HG03039 (cell line): ENCODE data around the gene VTI1A.
"Not testable (repeated sequence)": the region's sequence is repeated elsewhere in the genome, so short reads cannot be mapped to it uniquely, and the experiment has no call there.

Source experiments
- ATAC-seq: cut with Tn5 transposase; IDR thresholded peaks from one replicate; pipeline ENCODE4 v1.9.1; 2021; ENCODE audit warnings: mild to moderate bottlenecking, moderate library complexity; ENCODE audit not compliant: unreplicated experiment

The VTI1A gene

DNA sequence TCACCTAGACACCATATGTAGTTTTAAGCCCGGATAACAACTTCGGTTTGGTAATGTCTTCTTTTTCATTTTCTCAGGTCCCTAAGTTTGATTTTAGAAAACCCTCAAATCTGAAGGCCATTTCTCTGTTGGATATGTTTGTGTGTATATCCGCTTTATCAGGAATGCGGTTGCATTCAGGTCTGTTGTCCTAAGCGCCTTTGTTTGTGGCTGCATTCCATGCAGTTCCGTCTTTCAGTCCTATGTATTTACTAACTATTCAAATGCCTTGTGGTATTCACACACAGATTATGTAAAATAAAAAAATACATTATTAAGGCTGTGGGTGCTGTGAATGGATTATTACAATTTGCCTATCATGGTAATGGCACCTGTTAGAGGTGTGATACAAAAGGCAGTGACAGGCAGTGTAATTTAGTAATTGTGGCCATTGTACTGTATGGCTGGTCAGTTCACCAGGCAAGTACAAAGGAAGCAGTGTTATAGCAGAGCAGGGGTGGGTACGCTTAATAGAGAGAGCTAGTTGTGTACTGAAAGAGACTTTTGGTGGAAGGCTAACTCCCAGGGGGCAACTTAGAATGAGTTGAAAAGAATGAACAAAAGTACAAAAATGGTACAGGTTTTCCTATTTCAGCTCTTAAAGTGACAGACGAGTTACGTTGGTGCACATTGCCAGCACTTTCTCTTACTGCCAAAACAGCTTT lies 136.4 kb downstream of the VTI1A start:
- no peak for ATAC-seq

DNA sequence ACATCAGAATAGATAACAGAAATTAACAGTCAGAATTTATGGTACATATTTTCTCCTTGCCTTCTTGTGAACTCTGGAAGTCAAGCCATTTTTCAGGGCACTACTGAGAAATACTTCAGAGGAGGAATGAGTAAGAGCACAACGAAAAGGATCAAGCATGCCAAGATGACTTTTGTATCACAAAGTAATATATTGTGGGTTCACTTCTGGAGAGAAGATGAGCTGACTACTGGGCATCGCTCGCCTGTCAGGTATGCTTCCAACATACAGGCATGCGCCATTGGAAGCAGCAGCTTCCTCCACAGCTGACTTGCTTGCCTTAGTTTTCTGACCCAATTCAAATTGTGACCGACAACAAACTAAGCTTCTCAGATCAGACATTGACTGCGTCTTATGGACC lies 137.3 kb downstream of the VTI1A start:
- ATAC-seq = no peak

DNA sequence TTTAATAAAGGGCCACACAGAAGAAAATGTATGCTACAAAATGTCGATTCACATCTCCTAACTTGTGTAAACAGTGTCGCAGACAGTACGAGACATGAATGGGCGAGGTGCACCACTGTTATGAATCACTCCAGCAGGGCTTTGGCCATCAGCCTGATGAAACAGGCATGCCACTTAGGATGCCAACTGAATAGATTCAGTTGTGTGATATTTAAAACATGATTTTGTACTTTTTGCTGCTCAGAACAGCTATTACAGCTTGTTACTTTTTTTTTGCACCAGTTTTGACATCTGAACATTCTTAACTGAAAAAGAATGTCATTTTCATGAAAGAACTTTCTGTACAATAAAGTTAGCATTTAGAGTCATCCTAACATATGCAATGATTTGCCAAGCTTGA lies 138.1 kb downstream of the VTI1A start:
- ATAC-seq = no peak

DNA sequence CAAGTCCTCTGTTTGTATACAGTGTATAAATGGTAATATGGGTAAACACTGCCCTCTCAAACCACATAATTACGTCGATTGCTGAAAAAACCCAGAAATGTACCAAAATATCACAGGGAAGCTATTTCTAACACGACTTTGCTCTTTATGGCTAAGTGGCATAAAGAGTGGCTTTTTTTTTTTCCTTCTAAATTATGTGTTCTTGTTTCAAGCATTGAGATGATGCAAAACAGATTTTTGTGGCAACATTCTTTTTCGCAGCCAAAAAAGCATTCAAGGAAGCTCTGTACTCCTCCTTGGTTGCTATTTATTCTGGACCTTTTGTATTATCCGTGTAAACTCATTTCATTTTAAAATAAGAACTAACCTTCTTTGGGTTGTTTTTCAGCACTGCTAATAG lies 138.9 kb downstream of the VTI1A start:
- no peak for ATAC-seq

DNA sequence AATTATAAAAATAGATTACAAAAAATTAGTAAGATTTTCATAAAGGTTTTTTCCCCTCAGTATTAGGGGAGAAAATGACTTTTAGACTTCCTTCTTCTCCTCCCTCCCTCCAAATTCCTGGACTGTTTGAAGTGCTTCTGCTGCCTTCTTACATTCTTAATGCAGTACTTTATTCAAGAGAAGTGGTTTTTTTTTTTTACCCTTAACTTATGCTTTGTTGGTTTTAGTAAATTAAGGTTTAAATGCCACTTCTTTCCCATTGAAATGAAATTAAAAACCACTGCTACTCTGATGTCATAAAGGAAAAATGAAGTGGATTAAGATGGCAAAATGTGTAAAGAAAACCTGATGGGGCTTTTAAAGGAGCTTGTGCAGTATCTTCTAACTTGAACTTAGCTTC lies 140.7 kb downstream of the VTI1A start:
- no peak for ATAC-seq

DNA sequence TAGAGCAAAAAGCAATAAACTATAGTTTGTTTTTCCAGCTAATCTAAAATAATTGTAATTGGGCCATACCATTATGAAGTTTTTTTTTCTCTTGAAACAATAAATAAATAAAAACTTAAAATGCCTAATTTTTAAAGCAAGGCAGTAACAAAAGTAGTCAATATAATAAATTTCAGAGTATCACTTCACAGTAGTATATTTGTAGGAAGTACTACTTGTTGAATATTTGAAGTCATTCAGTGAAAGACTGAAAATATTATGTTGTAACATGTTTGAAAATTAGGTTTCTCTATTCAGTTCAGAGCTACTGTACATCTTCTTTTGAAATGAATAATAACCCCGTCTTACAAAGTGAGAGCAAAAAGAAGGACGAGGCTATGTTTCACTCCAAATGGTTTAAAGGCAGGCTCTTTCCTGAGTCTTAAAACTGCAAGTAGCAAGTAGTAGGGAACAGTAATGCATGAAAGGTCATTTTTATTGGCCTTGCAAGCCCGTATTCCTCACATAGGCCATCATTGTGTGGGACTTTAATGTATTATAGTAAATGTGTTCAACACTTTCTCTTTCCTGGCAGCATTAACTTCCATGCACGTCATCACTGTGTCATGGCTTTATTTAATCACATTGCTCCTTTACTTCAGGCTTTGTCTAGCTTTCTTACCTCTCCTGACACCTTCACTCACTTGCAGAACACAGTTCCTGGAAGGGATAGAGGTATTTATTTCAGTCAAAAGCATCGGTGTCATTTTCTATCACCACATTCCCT lies 141.4 kb downstream of the VTI1A start:
- ATAC-seq = no peak

DNA sequence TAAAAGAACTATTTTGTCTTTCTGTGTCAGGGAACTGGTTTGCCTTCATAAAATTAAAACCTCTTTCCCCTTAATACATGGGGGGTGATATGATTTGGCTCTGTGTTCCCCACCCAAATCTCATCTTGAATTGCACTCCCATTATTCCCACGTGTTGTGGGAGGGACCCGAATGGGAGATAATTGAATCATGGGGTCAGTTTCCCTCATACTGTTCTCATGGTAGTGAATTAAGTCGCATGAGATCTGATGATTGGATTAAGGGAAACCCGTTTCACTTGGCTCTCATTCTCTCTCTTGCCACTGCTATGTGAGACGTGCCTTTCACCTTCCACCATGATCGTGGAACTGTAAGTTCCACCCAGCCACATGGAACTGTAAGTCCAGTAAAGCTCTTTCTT lies 142.1 kb downstream of the VTI1A start:
- no peak for ATAC-seq

DNA sequence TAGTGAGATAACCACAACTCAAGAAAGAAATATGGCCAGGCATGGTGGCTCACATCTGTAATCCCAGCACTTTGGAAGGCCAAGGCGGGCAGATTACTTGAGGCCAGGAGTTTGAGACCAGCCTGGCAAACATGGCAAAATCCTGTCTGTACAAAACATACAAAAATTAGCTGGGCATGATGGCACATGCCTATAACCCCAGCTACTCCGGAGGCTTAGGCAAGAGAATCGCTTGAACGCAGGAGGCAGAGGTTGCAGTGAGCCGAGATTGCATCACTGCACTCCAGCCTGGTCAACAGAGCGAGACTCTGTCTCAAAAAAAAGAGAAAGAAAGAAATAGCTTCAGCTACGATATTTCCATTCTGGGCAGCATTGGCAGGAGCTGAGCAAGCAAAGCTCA lies 143.8 kb downstream of the VTI1A start:
- not testable (repeated sequence) for ATAC-seq

DNA sequence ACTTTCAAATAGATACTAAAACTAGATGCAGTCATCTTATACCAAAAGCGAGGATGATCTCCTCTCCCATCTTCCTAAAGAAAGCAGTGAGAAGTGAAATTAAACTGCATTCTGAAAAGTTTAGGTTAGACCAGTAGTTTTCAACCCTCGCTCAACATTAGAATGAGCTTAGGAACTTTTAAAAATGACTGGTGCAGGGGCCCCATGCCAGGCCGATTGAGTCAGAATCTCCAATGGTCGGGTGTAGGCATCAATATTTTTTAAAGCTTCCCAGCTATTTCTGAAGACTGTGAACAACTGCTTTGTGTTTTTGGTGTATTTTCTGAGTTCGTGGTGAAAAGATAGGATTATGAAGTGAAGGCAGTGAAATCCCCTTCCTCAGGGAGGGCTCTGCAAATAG lies 146.0 kb downstream of the VTI1A start:
- ATAC-seq = no peak

DNA sequence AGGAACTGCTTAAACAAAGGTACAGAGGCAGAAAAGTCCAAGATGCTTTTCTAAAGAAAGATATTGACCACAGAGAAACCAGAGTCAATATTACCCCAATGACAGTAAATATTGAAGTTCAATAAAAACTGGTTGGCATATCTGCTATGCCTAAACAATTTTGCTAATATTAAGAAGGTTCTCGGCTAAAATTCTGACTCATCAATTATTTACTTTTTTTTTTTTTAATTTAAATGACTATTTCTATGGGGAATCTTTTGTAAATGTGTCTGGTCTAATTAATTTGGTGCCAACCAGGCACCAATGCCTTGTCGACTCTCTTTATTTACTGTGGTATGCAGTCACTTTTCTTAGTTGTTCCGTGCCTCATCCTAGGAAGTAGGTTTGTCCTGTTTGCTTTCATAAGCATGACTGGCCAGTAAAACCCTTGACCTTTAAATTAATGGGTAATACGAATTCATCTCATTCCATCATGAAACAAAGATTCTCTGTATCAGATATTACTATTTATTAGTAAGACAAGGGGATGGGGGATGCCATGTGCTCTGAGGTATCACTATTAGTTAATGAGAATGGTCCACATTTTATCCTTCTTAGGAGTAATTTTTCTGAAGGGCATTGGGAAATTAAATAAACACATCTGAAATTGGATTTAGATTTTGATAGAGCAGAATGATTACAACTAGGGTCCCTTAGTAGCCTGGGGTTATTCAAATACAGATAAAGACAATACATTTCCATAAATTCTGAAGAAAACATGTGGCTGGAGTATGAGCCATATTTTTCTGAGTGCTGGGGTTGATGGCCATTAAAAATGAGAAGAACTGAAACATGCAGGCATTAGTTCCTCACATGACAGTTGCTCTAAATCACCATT lies 154.4 kb downstream of the VTI1A start:
- ATAC-seq = no peak

DNA sequence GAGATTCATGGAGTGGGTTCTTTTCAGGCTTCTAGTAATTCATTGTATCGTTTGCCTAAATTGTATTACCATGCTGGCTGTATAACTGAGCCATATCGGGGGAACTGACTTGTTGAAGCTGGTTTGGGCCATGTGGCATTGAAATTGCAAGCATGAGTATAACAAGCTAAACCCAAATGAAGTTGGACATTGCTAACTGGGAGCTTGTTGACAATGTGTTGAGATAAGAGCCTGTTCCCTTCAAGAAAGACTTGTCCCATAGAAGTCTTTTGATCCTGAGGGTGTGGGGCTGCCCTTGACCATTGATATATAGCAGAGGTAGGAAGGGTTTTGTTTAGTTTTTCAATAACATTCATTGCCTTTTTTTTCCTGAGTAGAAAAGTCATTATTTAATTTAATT lies 156.0 kb downstream of the VTI1A start:
- no peak for ATAC-seq

DNA sequence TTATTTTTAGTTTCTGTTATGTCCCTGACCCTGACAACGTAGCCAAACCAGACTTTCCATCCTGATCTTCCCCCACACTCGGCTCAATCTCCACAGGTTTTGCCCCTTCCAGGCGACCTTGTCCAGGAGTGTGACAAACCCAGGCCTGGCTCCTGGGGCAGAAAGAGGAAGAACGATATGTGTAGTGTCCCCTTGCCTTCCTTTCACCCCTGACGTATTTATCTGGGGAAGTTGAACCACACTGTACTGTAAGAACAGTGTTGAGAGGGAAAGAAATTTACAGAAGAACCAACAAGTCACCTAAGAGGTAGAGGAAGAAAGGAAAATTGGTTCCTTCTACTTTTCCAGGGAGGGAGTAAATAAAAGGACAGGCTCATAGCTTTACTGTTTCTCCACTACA lies 158.0 kb downstream of the VTI1A start:
- no peak for ATAC-seq

DNA sequence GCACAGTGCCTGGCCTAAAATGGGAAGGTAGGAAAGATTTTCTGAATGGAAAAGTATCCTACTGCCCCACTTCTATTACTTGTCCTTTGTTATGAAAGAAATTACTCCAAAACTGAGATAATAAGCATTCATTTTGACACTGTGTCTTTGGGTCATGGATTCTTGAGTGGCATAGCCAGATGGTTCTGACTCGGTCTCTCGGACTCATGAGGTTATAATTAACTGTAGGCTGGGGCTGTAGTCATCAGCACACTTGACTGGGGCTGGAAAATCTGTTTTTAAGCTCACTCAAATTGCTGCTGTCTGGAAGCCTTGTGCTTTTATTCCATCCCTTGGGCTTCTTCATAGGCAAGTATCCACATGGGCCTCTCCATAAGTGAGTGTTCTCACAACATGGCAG lies 160.5 kb downstream of the VTI1A start:
- no peak for ATAC-seq

DNA sequence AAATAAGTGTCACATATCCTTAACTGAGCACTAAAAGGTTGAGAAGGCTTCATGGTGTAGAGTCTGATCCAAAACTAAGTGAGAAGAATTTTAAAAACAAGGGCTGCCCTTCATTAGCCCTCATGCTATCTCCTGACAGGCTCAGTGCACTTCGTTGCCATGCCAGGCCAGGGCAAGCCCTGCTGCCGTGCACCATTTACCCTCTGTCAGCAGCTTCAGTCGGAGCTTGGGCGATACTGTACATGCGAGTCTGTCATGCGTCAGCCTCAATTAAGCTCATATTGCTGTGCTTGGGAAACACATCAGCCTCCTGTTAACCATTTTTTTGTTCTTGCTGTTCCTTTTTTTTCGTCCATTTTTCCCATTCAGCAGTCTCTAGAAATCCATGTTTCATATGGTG lies 166.6 kb downstream of the VTI1A start:
- ATAC-seq = no peak

DNA sequence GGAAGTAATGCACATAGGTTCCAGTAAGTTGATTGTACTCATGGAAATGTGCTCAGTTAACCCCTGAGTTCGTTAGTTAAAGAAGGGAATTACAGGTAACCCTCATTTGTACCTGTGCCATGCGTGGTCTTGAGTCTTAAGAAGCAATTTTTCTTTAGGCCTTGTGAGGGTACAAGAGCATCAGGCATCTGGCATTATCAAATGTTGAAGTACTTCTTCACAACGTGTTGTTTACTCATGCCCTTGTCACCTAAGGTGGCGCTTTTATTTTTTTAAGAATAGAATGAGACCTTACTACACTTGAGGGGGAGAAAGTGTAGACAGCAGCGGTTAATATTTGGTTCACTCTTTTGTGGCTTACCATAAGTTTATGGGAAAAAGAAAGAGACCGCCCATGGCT lies 167.1 kb downstream of the VTI1A start:
- ATAC-seq = no peak

DNA sequence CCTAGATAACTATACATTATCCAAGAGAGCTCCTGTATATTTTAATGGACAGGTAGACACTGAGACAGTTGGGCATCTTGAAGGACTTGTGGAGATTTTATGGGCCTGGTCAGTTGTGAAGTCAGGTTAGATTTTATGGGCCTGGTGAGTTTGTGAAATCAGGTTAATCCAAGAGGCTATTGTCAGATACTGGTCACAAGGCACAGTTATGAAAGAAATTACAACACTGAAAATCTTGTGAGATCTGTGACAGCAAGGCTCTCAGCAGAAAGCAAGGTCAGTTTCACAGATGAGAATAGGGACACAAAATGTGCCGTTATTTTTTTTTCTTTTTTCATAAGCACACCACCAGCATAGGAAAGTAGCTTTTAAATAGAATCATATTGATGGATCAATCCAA lies 167.6 kb downstream of the VTI1A start:
- ATAC-seq = no peak

DNA sequence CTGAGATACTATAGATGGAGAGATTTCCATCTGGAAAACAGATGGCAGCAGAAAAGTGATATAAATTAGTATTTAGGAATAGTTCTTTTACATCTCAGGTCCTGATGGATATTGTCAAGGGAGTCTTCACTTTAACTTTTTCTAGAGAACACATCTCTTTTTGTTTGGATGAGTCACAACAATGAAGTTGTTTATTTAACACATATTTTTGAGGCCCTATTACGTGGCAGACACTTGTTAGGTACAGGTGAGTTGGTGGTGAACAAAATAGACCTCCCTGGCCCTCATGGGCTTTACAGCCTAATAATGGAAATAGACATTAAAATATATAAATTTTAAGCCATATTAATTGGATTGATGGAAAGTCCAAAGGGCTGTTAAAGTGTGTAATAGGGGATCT lies 168.3 kb downstream of the VTI1A start:
- no peak for ATAC-seq

DNA sequence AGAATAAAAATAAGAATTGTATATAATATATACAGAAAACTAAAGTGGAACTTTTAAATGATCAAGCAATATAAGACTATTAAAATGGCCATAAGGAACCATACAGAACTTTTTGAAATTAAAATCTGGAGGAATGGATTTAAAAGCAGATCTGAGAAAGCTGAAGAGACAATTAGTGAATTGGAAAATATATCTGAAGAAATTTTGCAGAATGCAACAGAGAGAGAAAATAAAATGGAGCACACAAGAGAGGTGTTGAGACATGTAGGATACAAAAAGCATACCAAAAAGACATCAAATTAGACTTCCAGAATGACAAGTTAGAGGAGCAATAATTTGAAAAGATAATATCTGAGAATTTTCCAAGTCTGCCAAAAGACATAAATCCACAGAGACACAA lies 169.6 kb downstream of the VTI1A start:
- ATAC-seq = no peak

DNA sequence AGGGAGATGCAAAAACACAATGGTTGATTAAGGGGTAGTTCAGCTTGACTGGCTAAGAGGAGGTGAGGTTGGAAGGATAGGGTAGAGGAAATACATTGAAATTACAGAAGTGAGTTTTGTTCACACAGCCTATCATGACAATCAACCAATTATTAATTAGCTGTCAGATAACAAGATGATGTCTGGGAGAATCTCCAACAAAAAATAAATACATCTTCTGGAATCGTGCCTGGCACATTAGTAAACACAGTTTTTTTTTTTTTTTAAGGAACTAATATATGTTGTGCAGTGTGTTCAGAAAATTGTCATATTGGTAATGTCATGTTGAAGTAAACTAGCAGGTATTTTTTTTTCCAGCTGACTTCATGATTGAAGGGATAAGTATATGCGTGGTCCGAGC lies 171.8 kb downstream of the VTI1A start:
- ATAC-seq = no peak

DNA sequence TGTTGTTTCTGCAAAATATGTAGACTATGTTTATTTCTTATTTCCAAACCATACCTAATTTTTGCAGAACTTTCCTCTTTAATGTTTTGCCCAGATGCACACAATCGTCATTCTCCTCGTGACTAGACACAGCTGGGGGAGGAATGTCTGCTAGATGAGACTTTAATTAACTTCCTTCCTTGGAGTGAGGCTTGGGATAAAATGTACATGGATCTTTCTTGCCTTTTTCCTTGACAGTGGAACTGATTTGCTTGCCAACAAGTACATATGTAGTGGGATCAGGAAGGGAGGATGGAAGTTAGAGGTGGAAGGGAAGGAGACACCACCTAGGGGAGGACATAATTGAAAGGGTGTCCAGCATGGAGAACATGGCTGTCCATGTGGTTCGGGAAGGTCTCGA lies 172.5 kb downstream of the VTI1A start:
- no peak for ATAC-seq

DNA sequence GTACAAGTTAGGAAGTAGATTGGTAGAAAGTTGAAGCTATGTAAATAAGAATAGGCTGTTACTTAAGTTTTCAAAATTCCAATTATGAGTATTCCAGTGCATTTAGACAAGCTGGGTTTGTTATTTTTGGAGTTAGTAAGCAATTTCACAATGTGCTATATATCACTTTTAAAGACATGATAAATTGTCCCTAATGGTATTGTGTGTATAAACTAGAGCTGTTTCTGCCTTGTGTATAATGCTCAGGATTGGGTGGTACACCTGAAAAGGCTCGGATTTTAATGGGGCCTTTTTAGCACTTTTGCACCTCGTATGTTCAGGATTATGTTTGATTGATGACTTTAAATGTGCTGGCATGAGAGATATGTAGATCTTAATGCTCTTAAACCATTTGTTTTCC lies 175.8 kb downstream of the VTI1A start:
- ATAC-seq = no peak

DNA sequence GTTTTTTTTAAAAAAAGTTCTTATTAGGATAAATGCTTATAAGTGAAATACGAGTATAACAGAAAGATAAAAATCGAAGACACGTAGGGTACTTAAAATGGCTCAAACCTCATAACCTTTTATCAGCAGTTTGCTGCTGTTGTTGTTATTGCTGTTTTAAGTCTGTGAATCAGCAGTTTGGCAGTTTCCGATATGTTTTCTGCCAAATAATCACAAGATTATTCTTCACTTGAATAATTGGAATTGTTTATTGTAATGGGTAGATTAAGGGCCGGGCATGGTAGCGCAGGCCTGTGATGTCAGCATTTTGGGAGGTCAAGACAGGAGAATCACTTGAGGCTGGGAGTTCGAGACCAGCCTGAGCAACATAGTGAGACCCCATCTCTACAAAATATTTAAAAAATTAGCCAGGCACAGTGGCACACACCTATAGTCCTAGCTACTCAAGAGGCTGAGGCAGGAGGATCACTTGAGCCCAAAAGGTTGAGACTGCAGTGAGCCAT lies 177.6 kb downstream of the VTI1A start:
- ATAC-seq = no peak
